SU-DHL-6 (cell line): ENCODE results near the gene FAM3C.

Experiments used
- H2AFZ ChIP-seq: fragments of 200-600 bp; sonication (generic); 2 replicates; pipeline ENCODE4 v1.6.1; 2014; ENCODE audit warnings: low read depth, mild to moderate bottlenecking, moderate library complexity, mixed read lengths, antibody characterized with exemption, low read length; ENCODE audit not compliant: severe bottlenecking
- H3F3A ChIP-seq: fragments of 200-600 bp; shearing (Covaris generic); 2 replicates; pipeline ENCODE4 v1.6.0; 2016; ENCODE audit warnings: antibody characterized with exemption, mild to moderate bottlenecking; ENCODE audit not compliant: insufficient read depth
- H3K27ac ChIP-seq: fragments of 200-600 bp; sonication (generic); 2 replicates; pipeline ENCODE4 v1.5.1; 2016; ENCODE audit warnings: low read depth, mild to moderate bottlenecking, low read length, moderate library complexity, mixed read lengths
- H3K27me3 ChIP-seq: fragments of 200-600 bp; sonication (generic), shearing (Covaris generic); 2 replicates; pipeline ENCODE4 v1.6.0; 2014; ENCODE audit warnings: mild to moderate bottlenecking, low read length
- H3K36me3 ChIP-seq: fragments of 200-600 bp; sonication (generic); 2 replicates; pipeline ENCODE4 v1.6.1; 2014; ENCODE audit warnings: mild to moderate bottlenecking, low read length, mixed read lengths
- H3K4me2 ChIP-seq: fragments of 300-600, 200-600 bp; shearing (Covaris generic), sonication (generic); 2 replicates; pipeline ENCODE4 v1.6.0; 2014; ENCODE audit warnings: low read length, low read depth, mild to moderate bottlenecking; ENCODE audit not compliant: poor library complexity, severe bottlenecking
- H3K4me3 ChIP-seq: fragments of 200-600 bp; sonication (generic); 2 replicates; pipeline ENCODE4 v1.5.1; 2014; ENCODE audit warnings: antibody characterized with exemption, low read length, mild to moderate bottlenecking, mixed read lengths; ENCODE audit not compliant: insufficient read depth, poor library complexity, severe bottlenecking
- H3K79me2 ChIP-seq: fragments of 200-600 bp; sonication (generic); 2 replicates; pipeline ENCODE4 v1.6.1; 2014; ENCODE audit warnings: mild to moderate bottlenecking, low read length, moderate library complexity; ENCODE audit not compliant: insufficient read depth
- H3K9ac ChIP-seq: fragments of 200-600 bp; sonication (generic); 2 replicates; pipeline ENCODE4 v1.7.0; 2014; ENCODE audit warnings: mild to moderate bottlenecking, low read length
- H3K9me2 ChIP-seq: fragments of 200-600 bp; sonication (generic); replicated peaks from 2 replicates; pipeline ENCODE4 v1.6.1; 2014; ENCODE audit warnings: low read length; ENCODE audit not compliant: insufficient read depth
- H3K9me3 ChIP-seq: fragments of 200-600 bp; sonication (generic); 2 replicates; pipeline ENCODE4 v1.6.1; 2014; ENCODE audit warnings: low read length, mixed read lengths; ENCODE audit not compliant: insufficient read depth
- H4K20me1 ChIP-seq: fragments of 200-600 bp; sonication (generic); 2 replicates; pipeline ENCODE4 v1.6.1; 2014; ENCODE audit warnings: low read depth, mild to moderate bottlenecking, antibody characterized with exemption, low read length, moderate library complexity, mixed read lengths
- EZH2phosphoT487 ChIP-seq: fragments of 200-600 bp; sonication (generic), shearing (Covaris generic); conservative IDR thresholded peaks from 2 replicates; pipeline ENCODE4 v1.6.1; 2018; ENCODE audit warnings: mild to moderate bottlenecking, antibody characterized with exemption, low read length, moderate library complexity, mixed read lengths
- TF ChIP-seq, protein P1 (sequence below): fragments of 200-600 bp; sonication (generic); IDR thresholded peaks from one replicate; pipeline ENCODE4 v1.5.1; 2017; ENCODE audit warnings: antibody characterized with exemption, mild to moderate bottlenecking, low read length, moderate library complexity; ENCODE audit not compliant: insufficient read depth, poor library complexity, severe bottlenecking

The FAM3C gene

GRCh38 chr7:121339082-121339481 lies 57.0 kb downstream of the FAM3C start:
- H3K9me3 ChIP-seq: no peaks in the 10 kb centered on the region
- no peaks in the 10 kb centered on the region for H3F3A ChIP-seq
- TF ChIP-seq, protein P1, sequence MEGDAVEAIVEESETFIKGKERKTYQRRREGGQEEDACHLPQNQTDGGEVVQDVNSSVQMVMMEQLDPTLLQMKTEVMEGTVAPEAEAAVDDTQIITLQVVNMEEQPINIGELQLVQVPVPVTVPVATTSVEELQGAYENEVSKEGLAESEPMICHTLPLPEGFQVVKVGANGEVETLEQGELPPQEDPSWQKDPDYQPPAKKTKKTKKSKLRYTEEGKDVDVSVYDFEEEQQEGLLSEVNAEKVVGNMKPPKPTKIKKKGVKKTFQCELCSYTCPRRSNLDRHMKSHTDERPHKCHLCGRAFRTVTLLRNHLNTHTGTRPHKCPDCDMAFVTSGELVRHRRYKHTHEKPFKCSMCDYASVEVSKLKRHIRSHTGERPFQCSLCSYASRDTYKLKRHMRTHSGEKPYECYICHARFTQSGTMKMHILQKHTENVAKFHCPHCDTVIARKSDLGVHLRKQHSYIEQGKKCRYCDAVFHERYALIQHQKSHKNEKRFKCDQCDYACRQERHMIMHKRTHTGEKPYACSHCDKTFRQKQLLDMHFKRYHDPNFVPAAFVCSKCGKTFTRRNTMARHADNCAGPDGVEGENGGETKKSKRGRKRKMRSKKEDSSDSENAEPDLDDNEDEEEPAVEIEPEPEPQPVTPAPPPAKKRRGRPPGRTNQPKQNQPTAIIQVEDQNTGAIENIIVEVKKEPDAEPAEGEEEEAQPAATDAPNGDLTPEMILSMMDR: no peak
- no peak for TF ChIP-seq EZH2phosphoT487
- H3K4me2 ChIP-seq: no peak overlapping the region
- no peaks in the 10 kb centered on the region for H3K79me2 ChIP-seq
- H3K27me3 ChIP-seq: no peaks in the 10 kb centered on the region
- no peak overlapping the region for H3K27ac ChIP-seq
- H3K9me2 ChIP-seq: no peaks in the 10 kb centered on the region
- no peak overlapping the region for H2AFZ ChIP-seq
- H3K9ac ChIP-seq: no peak overlapping the region
- no peaks in the 10 kb centered on the region for H3K36me3 ChIP-seq
- no peak overlapping the region for H3K4me3 ChIP-seq
- H4K20me1 ChIP-seq: no peaks in the 10 kb centered on the region

GRCh38 chr7:121337398-121337797 lies 58.7 kb downstream of the FAM3C start:
- Histone ChIP-seq H3K27ac (no peak overlapping the region), H3K27me3 (no peaks in the 10 kb centered on the region), H4K20me1 (no peaks in the 10 kb centered on the region), H2AFZ (no peak overlapping the region), H3K79me2 (no peaks in the 10 kb centered on the region), H3F3A (no peaks in the 10 kb centered on the region), H3K9ac (no peak overlapping the region), H3K9me2 (no peaks in the 10 kb centered on the region), H3K36me3 (no peaks in the 10 kb centered on the region; the same call in 1 of the 2 replicates), H3K4me2 (no peak overlapping the region), H3K9me3 (no peaks in the 10 kb centered on the region), H3K4me3 (no peak overlapping the region)
- TF ChIP-seq, protein P1: no peak
- no peak for TF ChIP-seq EZH2phosphoT487

- Histone ChIP-seq H3K27me3 (no peaks in the 10 kb centered on the region), H2AFZ (no peak overlapping the region), H3K4me3 (no peak overlapping the region), H3K79me2 (no peaks in the 10 kb centered on the region), H3K36me3 (no peaks in the 10 kb centered on the region; the same call in 1 of the 2 replicates), H3K9me3 (no peaks in the 10 kb centered on the region), H4K20me1 (no peaks in the 10 kb centered on the region), H3K4me2 (no peak overlapping the region), H3K27ac (no peak overlapping the region), H3K9me2 (no peaks in the 10 kb centered on the region), H3F3A (no peaks in the 10 kb centered on the region), H3K9ac (no peak overlapping the region)
- no peak for TF ChIP-seq EZH2phosphoT487
- TF ChIP-seq, protein P1: no peak
Observed at GRCh38 chr7:121336579-121336978, 59.5 kb downstream of the FAM3C start.
